T-cell (primary cell): Measurements from ENCODE around the gene EML5. TPM values are rescaled to one million over a fixed set of nuclear protein-coding genes. Genes with fewer than 3 reads are reported as not detected.
A peak's percentile ranks its signal among the peaks of the same experiment; 100 is the strongest.
"Not testable (repeated sequence)": the region's sequence is repeated elsewhere in the genome, so short reads cannot be mapped to it uniquely, and the experiment has no call there.

Experiments
- ATAC-seq, 4 experiments: fragments of 200-7000 bp in 3 of 4; fragments of 150-1000 bp in 1 of 4; cut with Tn5 transposase; replicated peaks in 1 of 4; 1 replicate in 3 of 4; 2 replicates in 1 of 4; pipeline ENCODE4 v1.10.0; 2021; ENCODE audit warnings: moderate library complexity in 3 of 4, mild to moderate bottlenecking in 2 of 4, moderate number of reproducible peaks in 1 of 4
- CTCF ChIA-PET, 2 donors: fragments of 300-600 bp; sonication (Branson Sonifier 250); formaldehyde crosslinking; loops; one replicate each; lab custom pipeline; 2022; ENCODE audit warnings: antibody characterized with exemption in 2 of 2; lab: Charles Lee
- POLR2A ChIA-PET, 2 donors: fragments of 300-600 bp; sonication (Branson Sonifier 250); formaldehyde crosslinking; loops; one replicate each; lab custom pipeline; 2022; ENCODE audit warnings: antibody characterized with exemption in 2 of 2; lab: Charles Lee
- DNase-seq, 35 experiments: peaks; one replicate each; pipeline versions ENCODE4 v3.0.0 to v3.0.0-alpha.2; 2013 to 2023
- H3K27ac ChIP-seq: one replicate; pipeline ENCODE4 v1.5.1; 2013; ENCODE audit warnings: low read length
- H3K27me3 ChIP-seq, 2 experiments: replicated peaks in 1 of 2; 1 replicate in 1 of 2; 2 replicates in 1 of 2; pipeline versions ENCODE4 v1.6.1 to v1.7.0; 2013; ENCODE audit warnings: low read length in 1 of 2, mixed read lengths in 1 of 2; ENCODE audit not compliant: control insufficient read depth in 2 of 2, insufficient read depth in 2 of 2; ENCODE audit errors: extremely low read depth in 1 of 2
- H3K36me3 ChIP-seq, 2 donors: 1 replicate in 1 of 2; 2 replicates in 1 of 2; pipeline versions ENCODE4 v1.6.1 to v1.7.0; 2013; ENCODE audit warnings: low read length in 1 of 2; ENCODE audit not compliant: control insufficient read depth in 2 of 2, insufficient read depth in 1 of 2; ENCODE audit errors: extremely low read depth in 1 of 2
- H3K4me1 ChIP-seq, 2 experiments: 1 replicate in 1 of 2; 2 replicates in 1 of 2; pipeline versions ENCODE4 v1.6.1 to v1.7.0; 2013; ENCODE audit warnings: low read length in 2 of 2, mixed read lengths in 1 of 2; ENCODE audit not compliant: insufficient read depth in 2 of 2, control insufficient read depth in 1 of 2; ENCODE audit errors: extremely low read depth in 1 of 2
- H3K4me3 ChIP-seq, 2 donors: 1 replicate in 1 of 2; 2 replicates in 1 of 2; pipeline versions ENCODE4 v1.5.1 to v1.7.0; 2013; ENCODE audit warnings: mild to moderate bottlenecking in 2 of 2, low read length in 1 of 2, moderate library complexity in 1 of 2; ENCODE audit not compliant: control insufficient read depth in 1 of 2; ENCODE audit errors: extremely low read depth in 1 of 2
- H3K9me3 ChIP-seq: 2 replicates; pipeline ENCODE4 v1.7.0; 2013
- H3K27ac Mint-ChIP-seq, 2 donors: one replicate each; pipeline ENCODE4 v1.8.0; 2020 to 2021; ENCODE audit warnings: mild to moderate bottlenecking in 2 of 2, mixed read lengths in 2 of 2
- H3K27me3 Mint-ChIP-seq, 2 donors: one replicate each; pipeline ENCODE4 v1.8.0; 2021 to 2022; ENCODE audit warnings: mixed read lengths in 2 of 2
- H3K36me3 Mint-ChIP-seq: one replicate; pipeline ENCODE4 v1.8.0; 2021; ENCODE audit warnings: mixed read lengths
- H3K4me1 Mint-ChIP-seq, 3 donors: one replicate each; pipeline ENCODE4 v1.8.0; 2020 to 2022; ENCODE audit warnings: mixed read lengths in 3 of 3, mild to moderate bottlenecking in 1 of 3
- H3K4me3 Mint-ChIP-seq, 3 donors: one replicate each; pipeline ENCODE4 v1.8.0; 2020 to 2022; ENCODE audit warnings: mild to moderate bottlenecking in 3 of 3, mixed read lengths in 3 of 3, moderate library complexity in 3 of 3
- H3K9me3 Mint-ChIP-seq, 3 donors: one replicate each; pipeline ENCODE4 v1.8.0; 2020 to 2022; ENCODE audit warnings: mixed read lengths in 3 of 3
- WGBS: methylation state at CpG from one replicate; pipeline ENCODE4 v1.1.5; 2013; ENCODE audit warnings: missing lambda C conversion rate; ENCODE audit not compliant: insufficient coverage; 5-methylcytosine and 5-hydroxymethylcytosine counted together
- total RNA-seq, 35 experiments: library from RNA in 6 of 35; stranded (reverse) in 6 of 35; fragments of 120-200 nt in 1 of 35; gene quantifications; one replicate each; pipeline versions ENCODE4 v1.2.1 to v1.2.4 and lab custom pipeline; 2013 to 2026

Gene EML5
- total RNA-seq, 5 donors from 2014 or later (not counting 1 experiment from before 2014, with no cell fraction given): 4.0 to 5.5 (median 4.9) TPM

DNA sequence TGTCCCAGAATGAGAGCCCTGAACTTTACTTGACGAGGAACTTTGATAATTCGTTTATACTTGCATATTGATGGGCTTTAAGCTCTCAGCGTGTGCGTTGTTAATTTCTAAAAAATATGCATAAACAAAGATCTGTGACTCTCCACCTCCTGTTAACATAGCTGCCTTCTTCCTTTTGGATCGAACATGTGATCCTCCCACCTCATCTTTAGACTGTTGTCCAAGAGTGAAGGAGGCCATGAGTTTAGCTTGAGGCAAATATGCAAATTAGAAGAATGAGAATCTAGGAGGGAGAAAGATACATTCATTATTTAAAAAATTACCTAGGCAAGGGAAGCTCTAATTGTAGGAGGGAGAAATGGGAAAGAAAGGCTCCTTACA lies 32.3 kb upstream of the EML5 start:
- H3K4me3 ChIP-seq: peak overlapping the region; percentile 71 to 79
- H3K27ac Mint-ChIP-seq: peak overlapping the region in 1 of 2 donors; percentile 76
- H3K36me3 Mint-ChIP-seq: no peaks in the 10 kb centered on the region
- DNase-seq (no peak), ATAC-seq (no peak)
- H3K27me3 Mint-ChIP-seq: peaks cover 5 to 10% of the 10 kb centered on the region in 2 donors
- ChIA-PET POLR2A (no interaction called here), CTCF (interaction anchor here (0.6 to 2.5 kb wide), 4 partner anchors 32 to 174 kb away, joined by 3 to 7 read pairs (median 4); partner anchors contain the start of gene EML5 (in 1 of the 2))
- no peak overlapping the region for H3K27ac ChIP-seq
- no peaks in the 10 kb centered on the region for H3K9me3 Mint-ChIP-seq
- H3K27me3 ChIP-seq: peaks cover 0 to 3% of the 10 kb centered on the region in 2 experiments
- peaks cover 4 to 11% of the 10 kb centered on the region in 2 experiments for H3K4me1 ChIP-seq
- H3K36me3 ChIP-seq: no peaks in the 10 kb centered on the region
- no CpG with 5 or more reads among the region's 5 CpGs for WGBS
- peaks cover 11 to 12% (median 11%) of the 10 kb centered on the region in 3 donors for H3K4me1 Mint-ChIP-seq
- peak overlapping the region; percentile 68 to 87 (median 76) for H3K4me3 Mint-ChIP-seq
- H3K9me3 ChIP-seq: no peaks in the 10 kb centered on the region

DNA sequence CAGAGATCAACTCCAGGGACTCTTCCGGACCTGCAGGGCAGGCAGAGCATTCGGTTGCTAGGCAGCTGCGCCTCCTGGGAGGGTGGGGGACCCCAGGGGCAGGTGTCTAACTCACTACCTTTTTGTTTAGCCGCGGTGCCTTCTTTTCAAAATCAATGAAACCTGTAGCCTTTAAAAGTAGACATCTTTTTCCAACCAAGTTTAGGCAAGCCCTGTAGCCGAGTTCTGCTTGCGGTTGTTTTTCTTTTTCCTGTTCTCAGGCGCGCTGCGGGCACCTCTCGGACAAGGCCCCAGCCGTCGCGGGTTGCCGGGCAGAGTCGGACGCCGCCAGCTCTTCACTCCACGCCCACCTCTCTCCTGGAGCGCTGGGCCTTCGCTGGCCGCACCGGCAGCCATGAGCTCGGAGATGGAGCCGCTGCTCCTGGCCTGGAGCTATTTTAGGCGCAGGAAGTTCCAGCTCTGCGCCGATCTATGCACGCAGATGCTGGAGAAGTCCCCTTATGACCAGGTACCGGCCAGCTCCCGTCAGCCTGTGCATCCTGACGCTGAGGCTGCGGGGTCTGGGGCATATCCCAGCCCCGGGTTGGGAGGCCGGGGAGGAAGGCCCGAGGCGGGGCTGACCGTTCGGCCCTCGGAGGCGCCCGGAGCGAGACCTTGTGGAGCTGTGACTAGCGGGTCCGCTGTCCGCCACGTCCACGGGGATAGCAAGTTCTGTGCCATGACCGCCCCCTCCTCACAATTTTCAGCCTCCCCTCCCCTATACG lies 31.7 kb upstream of the EML5 start, which contains the start of gene TTC8:
Gene TTC8 (plus strand): TSS at position 338 of the 764 bp plus-strand sequence. CDS start 57 bp downstream, at position 395.
- DNase-seq (peak; percentile 76 to 94 (median 85)), ATAC-seq (peak; percentile 96 to 98 (median 96))
- ChIA-PET POLR2A (interaction anchor here in 1 of 2 donors (1.1 kb wide), 1 partner anchor 10 kb away, joined by 3 read pairs; no protein-coding TSS in a partner anchor), CTCF (interaction anchor here (0.6 to 2.5 kb wide), 4 partner anchors 32 to 173 kb away, joined by 3 to 7 read pairs (median 4); partner anchors contain the start of gene EML5 (in 2 of the 2))
- peaks cover 0 to 3% of the 10 kb centered on the region in 2 experiments for H3K27me3 ChIP-seq
- peaks cover 10 to 15% of the 10 kb centered on the region in 2 donors for H3K27me3 Mint-ChIP-seq
- under 1% methylated on average over 46 of the region's 50 CpGs for WGBS
- H3K4me1 ChIP-seq: peaks cover 4 to 11% of the 10 kb centered on the region in 2 experiments
- H3K36me3 ChIP-seq: no peaks in the 10 kb centered on the region
- H3K27ac ChIP-seq: peak within 1 kb of the TSS; percentile 86
- H3K9me3 ChIP-seq: no peaks in the 10 kb centered on the region
- H3K27ac Mint-ChIP-seq: peak within 1 kb of the TSS; percentile 97 to 99
- H3K36me3 Mint-ChIP-seq: no peaks in the 10 kb centered on the region
- peak within 1 kb of the TSS; percentile 76 to 87 (median 86) for H3K4me3 Mint-ChIP-seq
- H3K4me1 Mint-ChIP-seq: peaks cover 11 to 12% (median 11%) of the 10 kb centered on the region in 3 donors
- no peaks in the 10 kb centered on the region for H3K9me3 Mint-ChIP-seq
- peak within 1 kb of the TSS; percentile 71 to 79 for H3K4me3 ChIP-seq

DNA sequence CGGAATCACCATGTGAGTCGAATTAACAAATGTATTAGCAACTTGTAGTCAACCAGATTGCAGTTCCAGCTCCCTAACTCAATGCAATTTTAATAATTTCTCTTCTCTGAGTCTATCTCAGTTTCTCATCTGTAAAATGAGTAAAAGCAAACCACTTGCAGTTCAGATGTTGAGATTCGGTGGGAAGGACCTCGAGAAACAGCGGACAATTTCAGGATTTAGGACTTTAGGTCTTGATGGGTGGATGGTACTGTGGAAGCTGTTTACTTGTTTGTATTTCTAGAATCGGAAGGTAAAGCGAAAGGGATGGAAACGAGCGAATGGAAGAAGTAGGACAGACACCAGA lies 31.2 kb upstream of the EML5 start:
- DNase-seq: no peak
- Mint-ChIP-seq H3K27me3 (peaks cover 16 to 21% of the 10 kb centered on the region in 2 donors), H3K4me1 (peaks cover 11 to 12% (median 11%) of the 10 kb centered on the region in 3 donors), H3K36me3 (no peaks in the 10 kb centered on the region), H3K9me3 (no peaks in the 10 kb centered on the region), H3K4me3 (peak overlapping the region; percentile 76 to 87 (median 86)), H3K27ac (peak overlapping the region; percentile 97 to 99)
- Histone ChIP-seq H3K4me3 (peak overlapping the region; percentile 71 to 79), H3K4me1 (peaks cover 4 to 11% of the 10 kb centered on the region in 2 experiments), H3K36me3 (no peaks in the 10 kb centered on the region), H3K27me3 (peaks cover 0 to 3% of the 10 kb centered on the region in 2 experiments), H3K9me3 (no peaks in the 10 kb centered on the region), H3K27ac (peak overlapping the region; percentile 86)
- ATAC-seq: no peak
- CTCF ChIA-PET: interaction anchor here (1.1 to 2.5 kb wide), 3 partner anchors 31 to 33 kb away, joined by 4 to 7 read pairs (median 4); partner anchors contain the start of gene EML5 (in 2 of the 2)
- POLR2A ChIA-PET: interaction anchor here in 1 of 2 donors (1.1 kb wide), 1 partner anchor 10 kb away, joined by 3 read pairs; no protein-coding TSS in a partner anchor
- 2% methylated on average over 7 of the region's 9 CpGs for WGBS

DNA sequence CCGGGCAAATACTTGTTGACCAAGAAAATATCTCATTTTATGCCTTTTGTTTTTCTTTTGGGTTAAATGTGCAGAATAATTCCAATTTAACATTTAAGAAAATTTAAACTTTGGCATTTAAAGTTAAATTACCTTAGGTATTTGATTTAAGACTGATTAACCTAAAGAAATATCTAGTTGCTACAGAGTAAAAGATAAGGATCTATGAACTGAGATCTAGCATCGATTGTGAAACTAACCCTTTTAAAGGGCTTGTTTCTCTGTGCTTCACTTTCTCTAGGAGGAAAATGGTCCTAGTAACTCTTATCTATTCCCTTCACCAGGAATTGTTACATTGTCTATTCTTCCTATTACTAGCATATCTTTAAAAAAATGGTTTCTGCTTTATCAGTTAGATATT lies 29.1 kb upstream of the EML5 start:
- H3K36me3 ChIP-seq: no peaks in the 10 kb centered on the region
- DNase-seq: no peak
- Mint-ChIP-seq H3K9me3 (no peaks in the 10 kb centered on the region), H3K4me1 (peaks cover 11 to 12% (median 11%) of the 10 kb centered on the region in 3 donors), H3K27me3 (peaks cover 30 to 37% of the 10 kb centered on the region in 2 donors), H3K4me3 (no peak overlapping the region), H3K36me3 (no peaks in the 10 kb centered on the region), H3K27ac (no peak overlapping the region)
- ATAC-seq: no peak
- no CpG with 5 or more reads among the region's 2 CpGs for WGBS
- H3K27ac ChIP-seq: no peak overlapping the region
- H3K27me3 ChIP-seq: peaks cover 0 to 3% of the 10 kb centered on the region in 2 experiments
- ChIA-PET CTCF (no interaction called here), POLR2A (no interaction called here)
- H3K4me3 ChIP-seq: no peak overlapping the region
- no peaks in the 10 kb centered on the region for H3K9me3 ChIP-seq
- peaks cover 4 to 11% of the 10 kb centered on the region in 2 experiments for H3K4me1 ChIP-seq

DNA sequence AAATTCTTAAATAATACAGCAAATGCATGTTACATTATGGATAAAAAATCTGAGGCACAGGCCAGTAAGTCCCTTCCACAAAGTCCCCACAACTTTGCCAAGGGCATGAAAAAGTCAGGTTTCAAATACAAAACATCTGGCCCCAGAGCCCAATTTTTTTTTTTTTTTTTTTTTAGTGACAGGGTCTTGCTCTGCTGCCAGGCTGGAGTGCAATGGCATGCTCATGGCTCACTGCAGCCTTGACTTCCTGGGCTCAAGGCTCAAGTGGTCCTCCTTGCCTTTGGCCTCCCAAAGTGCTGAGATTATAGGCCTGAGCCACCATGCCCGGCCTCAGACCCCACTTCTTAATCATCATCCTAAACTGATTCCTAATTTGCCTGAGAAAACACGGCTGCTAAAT lies 28.6 kb upstream of the EML5 start:
- WGBS: 89% methylated on average over 2 of the region's 2 CpGs
- no peak overlapping the region for H3K4me3 Mint-ChIP-seq
- peaks cover 11 to 12% (median 11%) of the 10 kb centered on the region in 3 donors for H3K4me1 Mint-ChIP-seq
- no peaks in the 10 kb centered on the region for H3K9me3 ChIP-seq
- H3K36me3 Mint-ChIP-seq: no peaks in the 10 kb centered on the region
- H3K4me1 ChIP-seq: peaks cover 4 to 11% of the 10 kb centered on the region in 2 experiments
- no peaks in the 10 kb centered on the region for H3K36me3 ChIP-seq
- no peak overlapping the region for H3K4me3 ChIP-seq
- H3K27me3 Mint-ChIP-seq: peaks cover 30 to 38% of the 10 kb centered on the region in 2 donors
- ChIA-PET CTCF (no interaction called here), POLR2A (interaction anchor here in 1 of 2 donors (0.6 kb wide), 1 partner anchor 23 kb away, joined by 3 read pairs; no protein-coding TSS in a partner anchor)
- peaks cover 0 to 3% of the 10 kb centered on the region in 2 experiments for H3K27me3 ChIP-seq
- DNase-seq (no peak), ATAC-seq (no peak)
- no peak overlapping the region for H3K27ac Mint-ChIP-seq
- no peaks in the 10 kb centered on the region for H3K9me3 Mint-ChIP-seq
- no peak overlapping the region for H3K27ac ChIP-seq

- H3K27me3 Mint-ChIP-seq: peaks cover 34 to 45% of the 10 kb centered on the region in 2 donors
- H3K27me3 ChIP-seq, H3K4me3 Mint-ChIP-seq, H3K4me1 ChIP-seq, H3K9me3 ChIP-seq, ATAC-seq, H3K27ac ChIP-seq, H3K27ac Mint-ChIP-seq, POLR2A ChIA-PET, H3K4me3 ChIP-seq, H3K9me3 Mint-ChIP-seq, H3K4me1 Mint-ChIP-seq, H3K36me3 ChIP-seq, DNase-seq, H3K36me3 Mint-ChIP-seq: not testable (repeated sequence)
- no CpG with 5 or more reads among the region's 3 CpGs for WGBS
- CTCF ChIA-PET: interaction anchor here in 1 of 2 donors (0.8 kb wide), 1 partner anchor 825 kb away, joined by 3 read pairs; no protein-coding TSS in a partner anchor
Measured at GRCh38 chr14:88819674-88820073, 26.9 kb upstream of the EML5 start.
